Activated CD8-positive, alpha-beta memory T cell treated with anti-CD3 and anti-CD28 coated beads, Interleukin-2, amount 10 ng/mL, durations not matched to agents 7 days and 5 days (primary cell): ENCODE measurements around the gene SLC10A7. TPM values are rescaled to one million over a fixed set of nuclear protein-coding genes. Genes with fewer than 3 reads are reported as not detected.

Experiments
- ATAC-seq: fragments of 150-1000 bp; cut with Tn5 transposase; one replicate; pipeline ENCODE4 v1.10.0; 2021; ENCODE audit warnings: moderate library complexity
- CTCF ChIA-PET: fragments of 350-600 bp; sonication (Branson Sonifier 250); formaldehyde crosslinking; loops from one replicate; lab custom pipeline; 2021; ENCODE audit warnings: antibody characterized with exemption; lab: Charles Lee
- DNase-seq: peaks from one replicate; pipeline ENCODE4 v3.0.0-alpha.2; 2020
- H3K27ac Mint-ChIP-seq: one replicate; pipeline ENCODE4 v1.8.0; 2021; ENCODE audit warnings: mild to moderate bottlenecking, mixed read lengths
- H3K27me3 Mint-ChIP-seq: one replicate; pipeline ENCODE4 v1.8.0; 2021; ENCODE audit warnings: mixed read lengths
- H3K36me3 Mint-ChIP-seq: one replicate; pipeline ENCODE4 v1.8.0; 2021; ENCODE audit warnings: mild to moderate bottlenecking, mixed read lengths
- H3K4me1 Mint-ChIP-seq: one replicate; pipeline ENCODE4 v1.8.0; 2021; ENCODE audit warnings: mixed read lengths
- H3K4me3 Mint-ChIP-seq: one replicate; pipeline ENCODE4 v1.8.0; 2021; ENCODE audit warnings: mild to moderate bottlenecking, moderate library complexity, mixed read lengths
- H3K9me3 Mint-ChIP-seq: one replicate; pipeline ENCODE4 v1.8.0; 2022; ENCODE audit warnings: low read depth, mixed read lengths
- microRNA-seq: library from miRNA; unstranded; fragments of <30 nt; microRNA quantifications from one replicate; pipeline ENCODE4 v1.2.0, GENCODE V29; 2022
- total RNA-seq, 2 experiments: library from RNA; stranded (reverse); gene quantifications; one replicate each; pipeline ENCODE4 v1.2.3, GENCODE V29; 2021

The SLC10A7 gene
- total RNA-seq, 2 experiments from 2014 or later, result 21.4 to 23.9 TPM

- H3K4me1 Mint-ChIP-seq, result no peaks in the 10 kb centered on the region
Observed at GRCh38 chr4:146207410-146207809, 314.3 kb downstream of the SLC10A7 start.

More at GRCh38 chr4:146207410-146207809, 314.3 kb downstream of the SLC10A7 start:
- no peak for DNase-seq
- ATAC-seq, result no peak
- Mint-ChIP-seq H3K9me3 (no peaks in the 10 kb centered on the region), H3K27ac (no peak overlapping the region), H3K36me3 (peaks cover 7% of the 10 kb centered on the region), H3K27me3 (peaks cover 10% of the 10 kb centered on the region), H3K4me3 (no peak overlapping the region)
- CTCF ChIA-PET, result no interaction called here

Small RNAs within 50 kb of the gene (microRNA-seq; reads per million reads assigned to microRNA genes)
- not detected for gene MIR7849

Other genes with a start within 250 kb of the SLC10A7 start
- gene POU4F2, start 117.0 kb upstream of the SLC10A7 start, total RNA-seq, result not detected